LNCAP (cell line): Measurements from ENCODE around the gene CACNB3.

Source experiments
- CTCF ChIP-seq: fragments of 450-650 bp; IDR thresholded peaks from 2 replicates; pipeline ENCODE4 v1.5.1; 2017; ENCODE audit warnings: mild to moderate bottlenecking

The CACNB3 gene

DNA sequence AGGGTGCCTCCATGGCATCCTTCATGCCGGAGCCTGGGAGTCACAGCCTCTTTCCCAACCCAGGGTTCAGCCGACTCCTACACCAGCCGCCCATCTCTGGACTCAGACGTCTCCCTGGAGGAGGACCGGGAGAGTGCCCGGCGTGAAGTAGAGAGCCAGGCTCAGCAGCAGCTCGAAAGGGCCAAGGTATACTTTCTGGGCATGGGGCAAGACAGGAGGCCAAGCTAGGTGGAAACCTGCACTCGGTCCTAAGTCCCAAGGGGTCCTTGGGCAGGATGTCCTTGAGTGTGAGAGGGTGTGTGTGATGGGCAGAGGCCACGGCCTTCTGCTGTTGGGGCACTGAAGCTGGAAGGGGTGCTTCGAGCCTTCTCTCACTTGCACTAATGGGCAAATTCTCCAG lies 5.0 kb downstream of the CACNB3 start:
- no peak for TF ChIP-seq CTCF

DNA sequence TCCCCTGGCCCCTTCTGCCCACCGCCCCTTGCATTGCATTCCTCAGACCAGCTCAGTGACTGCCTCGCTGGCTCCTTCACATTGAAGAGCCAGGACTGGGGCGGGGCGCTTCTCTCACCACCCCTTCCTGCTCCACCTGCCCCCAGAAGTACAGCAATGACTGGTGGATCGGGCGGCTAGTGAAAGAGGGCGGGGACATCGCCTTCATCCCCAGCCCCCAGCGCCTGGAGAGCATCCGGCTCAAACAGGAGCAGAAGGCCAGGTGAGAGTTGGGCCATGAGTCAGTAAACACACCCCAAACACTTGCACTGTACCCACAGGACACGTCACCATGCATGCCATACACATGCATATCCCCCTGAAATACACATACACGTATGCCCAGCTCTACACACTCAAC lies 5.8 kb downstream of the CACNB3 start:
- no peak for TF ChIP-seq CTCF

DNA sequence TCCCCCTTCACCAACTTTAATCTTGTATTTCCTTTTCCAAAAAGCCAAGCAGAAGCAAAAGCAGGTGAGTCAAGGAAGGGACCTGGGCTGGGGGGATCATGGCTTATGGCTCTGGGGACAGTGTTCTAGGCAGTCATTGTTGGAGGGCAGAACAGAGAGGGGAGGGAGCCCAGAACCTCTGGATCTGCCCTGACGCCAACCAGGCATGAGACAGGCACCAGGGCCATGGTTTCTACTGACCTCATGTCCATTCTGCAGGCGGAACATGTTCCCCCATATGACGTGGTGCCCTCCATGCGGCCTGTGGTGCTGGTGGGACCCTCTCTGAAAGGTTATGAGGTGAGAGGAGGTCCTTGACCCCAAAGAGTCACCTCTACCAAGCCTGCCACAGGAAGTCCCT lies 6.6 kb downstream of the CACNB3 start:
- TF ChIP-seq CTCF: no peak

- no peak for TF ChIP-seq CTCF
Observed at GRCh38 chr12:48826209-48826855, 8.0 kb downstream of the CACNB3 start.

GRCh38 chr12:48827026-48827425 lies 8.7 kb downstream of the CACNB3 start:
- no peak for TF ChIP-seq CTCF

GRCh38 chr12:48827513-48828096 lies 9.3 kb downstream of the CACNB3 start:
- no peak for TF ChIP-seq CTCF

- TF ChIP-seq CTCF: no peak
Observed at GRCh38 chr12:48828293-48828692, 10.0 kb downstream of the CACNB3 start.
